GM12892 (cell line): Measurements from ENCODE around the gene HOMER2.

ENCODE experiments used
- POLR2A ChIP-seq: IDR thresholded peaks from 2 replicates; pipeline ENCODE4 v1.6.1; 2011; ENCODE audit warnings: low read depth, low read length, control low read depth
- POLR2AphosphoS5 ChIP-seq: IDR thresholded peaks from 2 replicates; pipeline ENCODE4 v1.6.1; 2011; ENCODE audit warnings: low read depth, low read length, control low read depth
- TAF1 ChIP-seq: IDR thresholded peaks from 2 replicates; pipeline ENCODE4 v1.6.1; 2011; ENCODE audit warnings: low read depth, mild to moderate bottlenecking, control low read depth, low read length, borderline replicate concordance

- TF ChIP-seq POLR2AphosphoS5 (no peak), POLR2A (no peak), TAF1 (no peak)
These were observed 70.8 kb downstream of the HOMER2 start for GRCh38 chr15:82881747-82882146.
